ENCODE measurements around the gene CACNG3. TPM values are rescaled to one million over a fixed set of nuclear protein-coding genes. Genes with fewer than 3 reads are reported as not detected.

CACNG3 gene
- total and polyA plus RNA-seq, 2 of the 13 experiments (the other 11 are each of a cell fraction or from before 2014, with no cell fraction given), result not detected

DNA sequence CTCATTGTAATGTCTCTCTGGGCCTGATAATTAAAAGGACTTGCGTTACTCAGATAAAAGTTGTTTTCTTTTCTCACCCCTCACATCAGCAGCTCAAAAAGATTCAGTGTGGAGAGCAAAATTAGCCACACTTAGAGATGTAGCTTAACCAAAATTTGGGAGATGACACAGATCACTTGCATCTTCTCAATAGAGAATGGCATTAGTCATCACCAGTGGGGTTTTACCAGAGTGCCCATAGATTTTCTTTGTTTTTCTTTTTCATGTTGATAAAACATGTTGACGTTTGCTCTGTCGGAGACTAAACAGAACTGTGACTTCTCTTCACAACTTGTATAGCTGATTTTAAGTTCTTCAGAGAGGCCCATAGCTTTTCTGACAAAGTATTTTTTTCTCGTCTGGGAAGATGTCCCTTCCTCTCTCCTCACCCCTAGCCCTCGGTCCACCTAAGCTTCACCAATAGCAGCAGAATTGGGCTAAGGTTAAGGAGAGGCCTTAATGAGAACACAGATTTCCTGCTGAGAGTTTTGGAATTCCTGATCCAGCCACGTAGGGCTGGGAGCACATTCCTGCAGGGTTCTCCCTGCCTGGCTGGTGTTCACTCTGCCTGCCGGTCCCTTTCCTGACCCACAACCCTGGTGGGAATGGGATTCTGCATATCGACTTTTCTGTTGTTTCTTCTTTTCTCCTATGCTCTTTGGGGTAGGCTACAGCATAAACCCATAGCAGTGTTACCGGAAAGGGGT lies 92.6 kb downstream of the CACNG3 start (continued):
- TF ChIP-seq KLF13 (CRISPR knock-in tag; IDR thresholded peaks at IDR 0.05), result no peak

DNA sequence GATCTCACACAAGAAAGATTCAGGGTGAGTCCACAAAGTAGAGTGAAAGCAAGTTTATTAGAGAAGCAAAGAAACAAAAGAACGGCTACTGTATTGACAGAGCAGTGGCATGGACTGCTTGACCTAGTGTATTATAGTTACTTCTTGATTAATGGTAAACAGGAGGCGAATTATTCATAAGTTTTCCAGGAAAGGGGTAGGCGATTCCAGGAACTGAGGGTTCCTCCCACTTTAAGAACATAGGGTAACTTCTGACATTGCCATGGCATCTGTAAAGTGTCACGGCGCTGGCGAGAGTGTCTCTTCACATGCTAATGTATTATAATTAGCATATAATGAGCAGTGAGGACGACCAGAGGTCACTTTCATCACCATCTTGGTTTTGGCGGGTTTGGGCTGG lies 93.2 kb downstream of the CACNG3 start:
- Histone ChIP-seq H4K20me1 (ENCODE audit: insufficient read depth, low read length) (no peaks in the 10 kb centered on the region), H3K4me1 (ENCODE audit: insufficient read depth, low read length) (peaks cover 9% of the 10 kb centered on the region; the same call in 1 of the 2 replicates), H3K27ac (ENCODE audit: extremely low read length, insufficient read depth, low read length) (no peak overlapping the region), H3K27me3 (ENCODE audit: control insufficient read depth in 1 of 2, insufficient read depth in 2 of 2, low read length in 2 of 2) (peaks cover 0 to 3% of the 10 kb centered on the region in 2 experiments; a peak in 2 of 5 replicates), H3K4me2 (ENCODE audit: low read depth, low read length) (no peak overlapping the region), H3K9ac (ENCODE audit: insufficient read depth, low read depth, low read length) (no peak overlapping the region), H3K4me3 (replicated peaks in 1 of 3; ENCODE audit: insufficient read depth in 1 of 3, low read depth in 2 of 3, low read length in 3 of 3) (no peak overlapping the region), H3K9me3 (ENCODE audit: low read length) (no peaks in the 10 kb centered on the region), H3K79me2 (ENCODE audit: insufficient read depth, low read length) (no peaks in the 10 kb centered on the region), H3K36me3 (replicated peaks in 1 of 2; ENCODE audit: control insufficient read depth in 1 of 2, insufficient read depth in 2 of 2, low read length in 2 of 2) (no peaks in the 10 kb centered on the region), H2AFZ (ENCODE audit: low read length) (no peak overlapping the region)
- ATAC-seq (no peak), FAIRE-seq (no peak), DNase-seq (ENCODE audit: low spot score) (no peak)
- WGBS (ENCODE audit: low lambda C conversion rate), result 45% methylated on average over 8 of the region's 8 CpGs
- intact Hi-C loops (cut with micrococcal nuclease; ENCODE audit: unreplicated experiment) (no loop called here), in situ Hi-C loops (cut with HindIII; ENCODE audit: extremely low pct_ligation_motif_present, low pct_unique_long_range_greater_than_20kb) (no loop called here)
- ChIA-PET POLR2A (no interaction called here), CTCF (ENCODE audit: low intra/inter-chr PET ratio, low total read pairs) (no interaction called here)
- no TSS peak for BruUV-seq (replicated peaks)
- no peak for TF ChIP-seq ZNF567 (CRISPR knock-in tag; IDR thresholded peaks at IDR 0.05; ENCODE audit: borderline replicate concordance)

DNA sequence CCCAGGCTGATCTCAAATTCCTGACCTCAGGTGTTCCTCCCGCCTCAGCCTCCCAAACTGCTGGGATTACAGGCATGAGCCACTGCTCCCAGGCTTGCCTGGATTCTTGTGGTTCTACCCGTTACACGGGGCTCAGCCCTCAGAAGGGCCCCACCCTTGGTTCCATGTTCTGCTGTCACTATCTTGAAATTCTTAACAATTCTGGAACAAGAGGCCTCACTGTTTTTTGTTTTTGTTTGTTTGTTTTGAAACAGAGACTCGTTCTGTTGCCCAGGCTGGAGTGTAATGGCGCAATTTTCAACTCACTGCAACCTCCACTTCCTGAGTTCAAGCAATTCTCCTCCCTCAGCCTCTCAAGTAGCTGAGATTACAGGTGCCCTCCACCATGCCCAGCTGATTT lies 96.6 kb downstream of the CACNG3 start:
- no peaks in the 10 kb centered on the region for H3K36me3 ChIP-seq (replicated peaks in 1 of 2; ENCODE audit: control insufficient read depth in 1 of 2, insufficient read depth in 2 of 2, low read length in 2 of 2)
- no peaks in the 10 kb centered on the region for H3K79me2 ChIP-seq (ENCODE audit: insufficient read depth, low read length)
- TF ChIP-seq ZNF83 (CRISPR knock-in tag; IDR thresholded peaks at IDR 0.05; ENCODE audit: borderline replicate concordance) (no peak), NFE2L2 (IDR thresholded peaks at IDR 0.05; ENCODE audit: low read length) (no peak), ZNF724P (CRISPR knock-in tag; IDR thresholded peaks at IDR 0.05; ENCODE audit: borderline replicate concordance) (no peak), ZSCAN22 (CRISPR knock-in tag; IDR thresholded peaks at IDR 0.05) (no peak), NFRKB (IDR thresholded peaks at IDR 0.05) (no peak), KLF6 (CRISPR knock-in tag; IDR thresholded peaks at IDR 0.05) (no peak), TMF1 (CRISPR knock-in tag; IDR thresholded peaks at IDR 0.05; ENCODE audit: low read depth) (no peak), ZNF274 (CRISPR knock-in tag; IDR thresholded peaks at IDR 0.05) (no peak), WIZ (CRISPR knock-in tag; IDR thresholded peaks at IDR 0.05) (no peak)
- TF ChIP-seq, protein P1, sequence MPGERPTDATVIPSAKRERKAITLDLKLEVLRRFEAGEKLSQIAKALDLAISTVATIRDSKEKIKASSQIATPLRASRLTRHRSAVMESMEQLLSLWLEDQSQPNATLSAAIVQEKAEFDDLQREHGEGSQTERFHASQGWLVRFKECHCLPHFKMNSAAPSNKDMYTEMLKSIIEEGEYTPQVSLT (CRISPR knock-in tag; IDR thresholded peaks at IDR 0.05; ENCODE audit: borderline replicate concordance, low read depth), result no peak
- TF ChIP-seq, protein P2, sequence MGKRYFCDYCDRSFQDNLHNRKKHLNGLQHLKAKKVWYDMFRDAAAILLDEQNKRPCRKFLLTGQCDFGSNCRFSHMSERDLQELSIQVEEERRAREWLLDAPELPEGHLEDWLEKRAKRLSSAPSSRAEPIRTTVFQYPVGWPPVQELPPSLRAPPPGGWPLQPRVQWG (CRISPR knock-in tag; IDR thresholded peaks at IDR 0.05; ENCODE audit: borderline replicate concordance, low read depth), result no peak
- FAIRE-seq (no peak), ATAC-seq (no peak), DNase-seq (ENCODE audit: low spot score) (no peak)
- H3K4me3 ChIP-seq (replicated peaks in 1 of 3; ENCODE audit: insufficient read depth in 1 of 3, low read depth in 2 of 3, low read length in 3 of 3), result no peak overlapping the region
- H3K9ac ChIP-seq (ENCODE audit: insufficient read depth, low read depth, low read length), result no peak overlapping the region
- in situ Hi-C loops (cut with HindIII; ENCODE audit: extremely low pct_ligation_motif_present, low pct_unique_long_range_greater_than_20kb) (no loop called here), intact Hi-C loops (cut with micrococcal nuclease; ENCODE audit: unreplicated experiment) (no loop called here)
- BruUV-seq (replicated peaks), result no TSS peak
- peaks cover 0 to 7% of the 10 kb centered on the region in 2 experiments; a peak in 3 of 5 replicates for H3K27me3 ChIP-seq (ENCODE audit: control insufficient read depth in 1 of 2, insufficient read depth in 2 of 2, low read length in 2 of 2)
- H4K20me1 ChIP-seq (ENCODE audit: insufficient read depth, low read length), result no peaks in the 10 kb centered on the region
- CTCF ChIA-PET (ENCODE audit: low intra/inter-chr PET ratio, low total read pairs), result no interaction called here
- no peaks in the 10 kb centered on the region for H3K9me3 ChIP-seq (ENCODE audit: low read length)
- H2AFZ ChIP-seq (ENCODE audit: low read length), result no peak overlapping the region
- POLR2A ChIA-PET, result no interaction called here
- no peak overlapping the region for H3K27ac ChIP-seq (ENCODE audit: extremely low read length, insufficient read depth, low read length)
- WGBS (ENCODE audit: low lambda C conversion rate), result 25% methylated on average over 5 of the region's 5 CpGs
- H3K4me2 ChIP-seq (ENCODE audit: low read depth, low read length), result no peak overlapping the region
- peaks cover 3% of the 10 kb centered on the region; the same call in 1 of the 2 replicates for H3K4me1 ChIP-seq (ENCODE audit: insufficient read depth, low read length)
